Measurements from ENCODE around the gene CLRN3.

CLRN3 gene

GRCh38 chr10:127896590-127896989 is 3.8 kb upstream of the CLRN3 start:
- no peak for DNase-seq

GRCh38 chr10:127894146-127894545 is 1.4 kb upstream of the CLRN3 start:
- DNase-seq: no peak

GRCh38 chr10:127890832-127891334 is 1.9 kb downstream of the CLRN3 start:
- DNase-seq: no peak

GRCh38 chr10:127890216-127890615 is 2.5 kb downstream of the CLRN3 start:
- no peak for DNase-seq

- no peak for DNase-seq
Measured at GRCh38 chr10:127889605-127890195, 3.0 kb downstream of the CLRN3 start.

- no peak for DNase-seq
Measured at GRCh38 chr10:127888521-127889312, 4.0 kb downstream of the CLRN3 start.

- no peak for DNase-seq
Measured at GRCh38 chr10:127887541-127888415, 5.0 kb downstream of the CLRN3 start.

- DNase-seq: no peak
Measured at GRCh38 chr10:127886371-127887051, 6.2 kb downstream of the CLRN3 start.

- DNase-seq: no peak
Measured at GRCh38 chr10:127884501-127884900, 8.2 kb downstream of the CLRN3 start.

- DNase-seq: no peak
Measured at GRCh38 chr10:127883516-127883915, 9.2 kb downstream of the CLRN3 start.

- DNase-seq: no peak
Measured at GRCh38 chr10:127882801-127883459, 9.8 kb downstream of the CLRN3 start.

GRCh38 chr10:127882391-127882790 is 10.3 kb downstream of the CLRN3 start:
- DNase-seq: no peak

- DNase-seq: no peak
Measured at GRCh38 chr10:127881262-127881661, 11.5 kb downstream of the CLRN3 start.

- no peak for DNase-seq
Measured at GRCh38 chr10:127880557-127880956, 12.2 kb downstream of the CLRN3 start.

GRCh38 chr10:127878475-127879055 is 14.2 kb downstream of the CLRN3 start:
- no peak for DNase-seq

- DNase-seq: no peak
Measured at GRCh38 chr10:127877699-127878098, 15.0 kb downstream of the CLRN3 start.

- no peak for DNase-seq
Measured at GRCh38 chr10:127877116-127877515, 15.6 kb downstream of the CLRN3 start.

- DNase-seq: no peak
Measured at GRCh38 chr10:127875916-127876315, 16.8 kb downstream of the CLRN3 start.

GRCh38 chr10:127875449-127875765 is 17.3 kb downstream of the CLRN3 start:
- DNase-seq: no peak

- no peak for DNase-seq
Measured at GRCh38 chr10:127874671-127875448, 17.9 kb downstream of the CLRN3 start.

- DNase-seq: no peak
Measured at GRCh38 chr10:127873901-127874470, 18.8 kb downstream of the CLRN3 start.

Measured in NCI-H187 (cell line).